Dedifferentiated amniotic fluid mesenchymal stem cell (primary cell): ENCODE data around the gene NRSN2.
A peak's percentile ranks its signal among the peaks of the same experiment; 100 is the strongest.
"Not testable (repeated sequence)": the region's sequence is repeated elsewhere in the genome, so short reads cannot be mapped to it uniquely, and the experiment has no call there.

ENCODE experiments used
- DNase-seq: peaks from one replicate; pipeline ENCODE4 v3.0.0-alpha.2; 2016; ENCODE audit errors: extremely low spot score

The NRSN2 gene

GRCh38 chr20:354298-354977 lies 7.5 kb downstream of the NRSN2 start:
- peak; percentile 73 for DNase-seq

- not testable (repeated sequence) for DNase-seq
Measured at GRCh38 chr20:356154-356553, 9.2 kb downstream of the NRSN2 start.

- no peak for DNase-seq
Measured at GRCh38 chr20:356745-357144, 9.8 kb downstream of the NRSN2 start.

GRCh38 chr20:358891-359555 lies 12.1 kb downstream of the NRSN2 start:
- no peak for DNase-seq

GRCh38 chr20:361561-361960 lies 14.7 kb downstream of the NRSN2 start:
- no peak for DNase-seq

- DNase-seq: peak; percentile 63
Measured at GRCh38 chr20:362271-363254, 15.7 kb downstream of the NRSN2 start.

- DNase-seq: no peak
Measured at GRCh38 chr20:363319-364078, 16.6 kb downstream of the NRSN2 start.

GRCh38 chr20:364905-365794 lies 18.2 kb downstream of the NRSN2 start:
- no peak for DNase-seq

GRCh38 chr20:366041-366718 lies 19.3 kb downstream of the NRSN2 start:
- DNase-seq: no peak

- no peak for DNase-seq
Measured at GRCh38 chr20:366719-367485, 20.0 kb downstream of the NRSN2 start.

- DNase-seq: no peak
Measured at GRCh38 chr20:367486-367887, 20.6 kb downstream of the NRSN2 start.

- DNase-seq: no peak
Measured at GRCh38 chr20:368915-369314, 22.0 kb downstream of the NRSN2 start.

GRCh38 chr20:370151-370600 lies 23.3 kb downstream of the NRSN2 start:
- DNase-seq: no peak

- no peak for DNase-seq
Measured at GRCh38 chr20:370977-371754, 24.3 kb downstream of the NRSN2 start.

GRCh38 chr20:371755-372542 lies 25.0 kb downstream of the NRSN2 start:
- peak; percentile 85 for DNase-seq

GRCh38 chr20:372543-373082 lies 25.7 kb downstream of the NRSN2 start:
- DNase-seq: not testable (repeated sequence)
